Measurements from ENCODE around the gene NGRN.

NGRN gene
- long read RNA-seq, donor 1, full-length matches to known transcripts = 118 of 118 reads
- long read RNA-seq, donor 1, partial matches to known transcripts = 0 of 118 reads
- long read RNA-seq, donor 1, other reads (novel, unspliced or antisense) = 0 of 118 reads
- long read RNA-seq, donor 2, full-length matches to known transcripts = 113 of 246 reads
- long read RNA-seq, donor 2, partial matches to known transcripts = 133 of 246 reads
- long read RNA-seq, donor 2, other reads (novel, unspliced or antisense) = 0 of 246 reads
- long read RNA-seq, donor 3, full-length matches to known transcripts = 52 of 52 reads
- long read RNA-seq, donor 3, partial matches to known transcripts = 0 of 52 reads
- long read RNA-seq, donor 3, other reads (novel, unspliced or antisense) = 0 of 52 reads
- long read RNA-seq, donor 4, full-length matches to known transcripts = 86 of 86 reads
- long read RNA-seq, donor 4, partial matches to known transcripts = 0 of 86 reads
- long read RNA-seq, donor 4, other reads (novel, unspliced or antisense) = 0 of 86 reads
- long read RNA-seq, donor 5, full-length matches to known transcripts = 110 of 110 reads
- long read RNA-seq, donor 5, partial matches to known transcripts = 0 of 110 reads
- long read RNA-seq, donor 5, other reads (novel, unspliced or antisense) = 0 of 110 reads
- long read RNA-seq, donor 6, full-length matches to known transcripts = 92 of 92 reads
- long read RNA-seq, donor 6, partial matches to known transcripts = 0 of 92 reads
- long read RNA-seq, donor 6, other reads (novel, unspliced or antisense) = 0 of 92 reads
- long read RNA-seq, donor 7 = 0 reads
- long read RNA-seq, donor 8, full-length matches to known transcripts = 103 of 103 reads
- long read RNA-seq, donor 8, partial matches to known transcripts = 0 of 103 reads
- long read RNA-seq, donor 8, other reads (novel, unspliced or antisense) = 0 of 103 reads

GRCh38 chr15:90265271-90266060 lies at the start of gene NGRN:
Gene NGRN, plus strand, starts transcription at chr15:90265672. Its CDS starts 41 bp downstream, at chr15:90265713.
- DNase-seq = peak; percentile 99

- no peak for DNase-seq
These were observed 47.6 kb upstream of the NGRN start for GRCh38 chr15:90217671-90218394.

- DNase-seq = peak; percentile 41
These were observed 45.9 kb upstream of the NGRN start for GRCh38 chr15:90219421-90220141.

- DNase-seq = no peak
These were observed 44.1 kb upstream of the NGRN start for GRCh38 chr15:90221246-90221900.

GRCh38 chr15:90222547-90222946 lies 42.9 kb upstream of the NGRN start:
- DNase-seq = no peak

DNA sequence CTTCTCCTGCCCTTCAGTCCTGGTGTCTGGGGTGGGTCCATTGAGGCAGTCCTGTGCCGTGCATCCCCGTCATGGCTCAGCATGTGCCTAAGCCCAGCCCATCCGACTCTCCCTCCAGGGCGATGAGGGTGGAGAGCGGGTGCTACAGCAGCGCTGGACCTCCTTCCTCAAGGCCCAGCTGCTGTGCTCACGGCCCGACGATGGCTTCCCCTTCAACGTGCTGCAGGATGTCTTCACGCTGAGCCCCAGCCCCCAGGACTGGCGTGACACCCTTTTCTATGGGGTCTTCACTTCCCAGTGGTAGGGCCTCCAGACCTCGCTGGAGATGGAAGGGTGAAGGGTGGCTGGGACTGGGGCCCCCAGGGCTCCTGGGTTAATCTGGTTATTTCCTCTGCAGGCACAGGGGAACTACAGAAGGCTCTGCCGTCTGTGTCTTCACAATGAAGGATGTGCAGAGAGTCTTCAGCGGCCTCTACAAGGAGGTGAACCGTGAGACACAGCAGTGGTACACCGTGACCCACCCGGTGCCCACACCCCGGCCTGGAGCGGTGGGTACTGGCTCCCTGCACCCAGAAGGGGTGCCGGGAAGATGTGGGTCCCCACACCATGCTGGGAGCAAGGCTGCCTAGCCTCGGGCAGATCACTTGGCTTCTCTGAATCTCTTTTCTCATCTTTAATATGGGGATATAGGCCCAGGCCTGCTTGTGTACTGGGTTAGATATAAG lies 41.9 kb upstream of the NGRN start:
- DNase-seq = no peak

GRCh38 chr15:90225047-90225446 lies 40.4 kb upstream of the NGRN start:
- no peak for DNase-seq

DNA sequence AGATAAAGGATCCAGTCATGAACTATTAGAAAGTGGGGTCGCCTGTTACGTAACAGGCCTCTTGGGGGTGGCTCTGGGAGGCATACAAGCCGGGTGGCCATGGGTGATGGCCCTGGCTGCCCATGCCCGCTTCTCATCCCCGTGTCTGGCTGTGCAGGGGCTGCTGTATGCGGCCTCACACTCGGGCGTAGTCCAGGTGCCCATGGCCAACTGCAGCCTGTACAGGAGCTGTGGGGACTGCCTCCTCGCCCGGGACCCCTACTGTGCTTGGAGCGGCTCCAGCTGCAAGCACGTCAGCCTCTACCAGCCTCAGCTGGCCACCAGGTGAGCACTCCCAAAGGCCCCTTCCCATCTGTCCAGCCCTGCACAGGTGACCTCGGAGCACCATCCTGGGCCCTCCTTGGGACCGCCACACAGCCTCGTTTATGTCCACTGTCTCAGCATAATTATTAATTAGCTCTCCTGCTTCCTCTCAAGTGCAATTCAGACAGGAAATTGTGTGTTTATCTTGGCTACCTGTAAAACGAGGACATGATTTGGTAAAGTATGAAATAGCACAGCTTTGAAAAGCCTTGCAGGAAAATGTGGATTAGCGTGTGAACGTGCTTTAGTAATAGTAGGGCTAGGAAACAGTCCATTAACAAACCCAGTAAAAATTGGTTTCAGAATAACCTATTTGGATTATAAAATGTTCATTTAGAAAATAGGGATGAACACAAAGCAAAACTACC lies 39.8 kb upstream of the NGRN start:
- no peak for DNase-seq

DNA sequence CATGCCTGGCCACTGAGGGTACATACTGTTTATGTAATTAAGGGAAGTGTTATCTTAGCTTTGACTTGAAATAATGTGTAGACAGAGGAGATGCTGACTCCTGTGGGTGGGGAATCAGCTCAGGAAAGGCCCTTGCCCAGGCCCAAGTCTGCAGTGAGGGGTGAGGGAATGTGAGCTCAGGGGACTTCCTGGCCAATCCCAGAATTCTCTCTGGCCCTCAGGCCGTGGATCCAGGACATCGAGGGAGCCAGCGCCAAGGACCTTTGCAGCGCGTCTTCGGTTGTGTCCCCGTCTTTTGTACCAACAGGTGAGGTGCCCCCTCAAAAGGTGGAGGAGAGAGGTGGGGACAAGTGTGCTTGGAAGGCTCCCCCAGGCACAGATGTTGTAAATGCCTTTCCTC lies 38.1 kb upstream of the NGRN start:
- DNase-seq = no peak

DNA sequence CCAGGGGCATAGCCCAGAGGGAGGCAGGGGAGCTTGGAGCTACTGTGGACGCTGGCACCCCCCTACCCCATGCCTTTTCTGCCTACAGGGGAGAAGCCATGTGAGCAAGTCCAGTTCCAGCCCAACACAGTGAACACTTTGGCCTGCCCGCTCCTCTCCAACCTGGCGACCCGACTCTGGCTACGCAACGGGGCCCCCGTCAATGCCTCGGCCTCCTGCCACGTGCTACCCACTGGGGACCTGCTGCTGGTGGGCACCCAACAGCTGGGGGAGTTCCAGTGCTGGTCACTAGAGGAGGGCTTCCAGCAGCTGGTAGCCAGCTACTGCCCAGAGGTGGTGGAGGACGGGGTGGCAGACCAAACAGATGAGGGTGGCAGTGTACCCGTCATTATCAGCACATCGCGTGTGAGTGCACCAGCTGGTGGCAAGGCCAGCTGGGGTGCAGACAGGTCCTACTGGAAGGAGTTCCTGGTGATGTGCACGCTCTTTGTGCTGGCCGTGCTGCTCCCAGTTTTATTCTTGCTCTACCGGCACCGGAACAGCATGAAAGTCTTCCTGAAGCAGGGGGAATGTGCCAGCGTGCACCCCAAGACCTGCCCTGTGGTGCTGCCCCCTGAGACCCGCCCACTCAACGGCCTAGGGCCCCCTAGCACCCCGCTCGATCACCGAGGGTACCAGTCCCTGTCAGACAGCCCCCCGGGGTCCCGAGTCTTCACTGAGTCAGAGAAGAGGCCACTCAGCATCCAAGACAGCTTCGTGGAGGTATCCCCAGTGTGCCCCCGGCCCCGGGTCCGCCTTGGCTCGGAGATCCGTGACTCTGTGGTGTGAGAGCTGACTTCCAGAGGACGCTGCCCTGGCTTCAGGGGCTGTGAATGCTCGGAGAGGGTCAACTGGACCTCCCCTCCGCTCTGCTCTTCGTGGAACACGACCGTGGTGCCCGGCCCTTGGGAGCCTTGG lies 37.4 kb upstream of the NGRN start:
- no peak for DNase-seq

DNA sequence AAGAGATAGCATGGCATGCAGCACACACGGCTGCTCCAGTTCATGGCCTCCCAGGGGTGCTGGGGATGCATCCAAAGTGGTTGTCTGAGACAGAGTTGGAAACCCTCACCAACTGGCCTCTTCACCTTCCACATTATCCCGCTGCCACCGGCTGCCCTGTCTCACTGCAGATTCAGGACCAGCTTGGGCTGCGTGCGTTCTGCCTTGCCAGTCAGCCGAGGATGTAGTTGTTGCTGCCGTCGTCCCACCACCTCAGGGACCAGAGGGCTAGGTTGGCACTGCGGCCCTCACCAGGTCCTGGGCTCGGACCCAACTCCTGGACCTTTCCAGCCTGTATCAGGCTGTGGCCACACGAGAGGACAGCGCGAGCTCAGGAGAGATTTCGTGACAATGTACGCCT lies 36.5 kb upstream of the NGRN start:
- no peak for DNase-seq

DNA sequence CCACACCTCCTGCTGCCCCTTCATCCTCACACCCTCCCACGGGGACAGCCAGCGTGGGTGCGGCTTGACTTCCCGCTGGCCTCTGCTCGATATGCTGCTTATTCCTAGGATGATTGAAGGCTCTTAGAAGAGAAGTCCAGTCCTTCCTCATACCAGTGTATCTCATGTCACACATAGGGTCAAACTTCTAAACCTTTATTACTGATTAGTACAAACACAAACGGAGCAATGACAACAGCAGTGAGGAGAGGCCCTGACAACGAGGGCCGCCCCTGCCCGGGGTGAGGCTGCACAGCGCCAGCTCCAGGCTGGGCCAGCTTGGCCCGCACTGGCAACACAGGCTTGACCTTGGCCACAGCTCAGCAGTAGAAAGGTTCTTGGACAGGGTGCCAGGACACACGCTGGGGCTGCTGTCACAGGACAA lies 35.4 kb upstream of the NGRN start:
- DNase-seq = no peak

DNA sequence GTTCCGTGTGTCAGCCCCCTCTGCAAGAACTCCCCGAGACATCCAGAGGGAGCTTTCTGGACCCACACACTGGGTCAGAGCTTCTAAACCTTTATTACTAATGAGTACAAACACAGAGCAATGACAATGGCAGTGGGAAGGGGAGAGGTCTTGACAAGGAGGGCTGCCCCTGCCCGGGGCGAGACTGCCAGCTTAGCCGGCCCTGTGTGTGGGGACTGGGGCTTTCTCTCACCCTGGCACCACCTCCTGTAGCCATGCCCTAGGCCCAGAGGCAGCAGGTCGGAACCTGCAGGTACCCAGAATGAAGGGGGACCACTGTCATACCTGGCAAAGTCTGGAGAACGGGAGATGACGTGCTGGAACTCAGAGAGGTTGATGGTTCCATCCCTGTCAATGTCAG lies 34.9 kb upstream of the NGRN start:
- DNase-seq = no peak

DNA sequence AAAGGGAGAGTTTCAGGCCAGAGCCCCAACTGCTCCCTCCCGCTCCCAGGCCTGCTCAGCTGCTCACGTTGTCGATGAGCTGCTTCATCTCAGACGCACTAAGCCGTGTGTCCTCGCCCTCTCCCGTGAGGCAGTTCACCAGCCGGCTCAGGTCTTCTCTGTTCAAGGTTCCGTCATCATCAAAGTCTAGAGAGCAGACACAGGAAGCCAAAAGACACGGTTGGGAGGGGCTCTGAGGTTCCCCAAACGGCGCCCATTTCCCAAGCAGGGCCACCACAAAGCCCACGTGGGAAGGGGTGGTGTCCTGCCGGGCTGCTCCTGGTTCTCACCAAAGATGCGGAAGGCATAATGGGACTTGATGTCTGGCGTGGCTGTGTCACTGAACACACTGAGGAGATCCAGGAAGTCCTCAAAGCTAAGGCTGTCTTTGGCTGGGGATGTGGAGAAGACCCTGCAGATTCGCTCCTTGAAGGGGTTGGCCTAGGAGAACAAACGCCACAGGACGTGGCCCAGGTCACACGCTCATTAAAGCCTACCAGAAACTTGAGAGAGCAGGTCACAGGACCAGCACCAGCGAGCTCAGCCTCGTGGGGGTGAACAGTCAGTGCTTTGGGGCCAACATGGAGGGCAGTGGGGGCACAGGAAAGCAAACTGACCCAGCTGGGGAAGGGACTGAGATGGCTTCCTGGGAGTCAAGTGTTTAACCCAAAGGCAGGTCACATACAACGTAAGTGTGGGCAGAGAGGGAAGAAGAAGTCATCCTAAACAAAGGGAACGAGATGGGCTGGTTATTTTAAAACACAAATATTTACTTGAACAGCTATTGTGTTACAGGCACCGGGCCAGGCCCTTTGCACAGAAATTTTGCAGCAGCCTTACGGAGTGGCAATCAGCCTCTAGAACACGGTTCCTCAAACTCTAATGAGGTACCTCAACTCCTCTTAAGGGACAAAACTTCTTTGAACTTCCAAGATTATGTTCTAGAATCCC lies 34.1 kb upstream of the NGRN start:
- DNase-seq = no peak

DNA sequence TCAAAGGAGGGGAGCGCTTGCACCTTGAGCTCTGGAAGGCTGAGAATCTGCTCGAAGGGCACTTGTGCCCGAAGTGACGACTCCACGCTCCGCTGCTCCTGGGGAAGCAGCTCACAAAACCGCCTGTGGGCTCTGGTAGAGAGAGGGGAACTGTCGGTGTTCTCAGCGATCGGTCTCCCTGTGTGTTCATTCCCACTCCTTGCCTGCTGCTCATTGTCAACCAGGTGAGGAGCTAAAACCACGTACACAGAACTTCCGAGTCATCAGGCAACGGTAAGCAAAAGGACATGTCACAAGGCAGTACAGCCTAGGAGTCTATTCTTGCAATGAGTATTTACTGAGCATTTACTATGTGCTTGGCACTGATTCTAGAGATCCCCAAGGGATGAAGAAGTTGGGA lies 33.3 kb upstream of the NGRN start:
- no peak for DNase-seq

GRCh38 chr15:90232941-90233386 lies 32.5 kb upstream of the NGRN start:
- no peak for DNase-seq

Measured in right kidney (tissue), 9 donors.